Heart right ventricle (tissue), 16 donors: ENCODE results near the gene SPACA5. TPM values are rescaled to one million over a fixed set of nuclear protein-coding genes. Genes with fewer than 3 reads are reported as not detected.
A peak's percentile ranks its signal among the peaks of the same experiment; 100 is the strongest.
"Not testable (repeated sequence)": the region's sequence is repeated elsewhere in the genome, so short reads cannot be mapped to it uniquely, and the experiment has no call there.

Experiments
- ATAC-seq, 8 donors: fragments of 200-7000 bp; cut with Tn5 transposase; one replicate each; pipeline ENCODE4 v1.9.1; 2020; ENCODE audit warnings: mild to moderate bottlenecking in 8 of 8, moderate library complexity in 8 of 8, moderate number of reproducible peaks in 1 of 8
- DNase-seq, 2 donors: peaks; one replicate each; pipeline ENCODE4 v3.0.0-alpha.2; 2020
- H3K27ac ChIP-seq, 10 donors: fragments of 200-600 bp; sonication (generic) in 2 of 10; one replicate each; pipeline versions ENCODE4 v1.5.0 to v1.8.0; 2020 to 2022; ENCODE audit warnings: mild to moderate bottlenecking in 3 of 10
- H3K27me3 ChIP-seq, 7 donors: fragments of 200-600 bp; one replicate each; pipeline ENCODE4 v1.8.0; 2021 to 2022; ENCODE audit warnings: mild to moderate bottlenecking in 2 of 7
- H3K36me3 ChIP-seq, 9 donors: fragments of 200-600 bp; sonication (generic) in 1 of 9; one replicate each; pipeline versions ENCODE4 v1.5.0 to v1.8.0; 2020 to 2022; ENCODE audit warnings: mild to moderate bottlenecking in 2 of 9
- H3K4me1 ChIP-seq, 9 donors: fragments of 200-600 bp; sonication (generic) in 1 of 9; one replicate each; pipeline versions ENCODE4 v1.5.0 to v1.8.0; 2020 to 2022; ENCODE audit warnings: mild to moderate bottlenecking in 4 of 9
- H3K4me3 ChIP-seq, 10 donors: fragments of 200-600 bp; sonication (generic) in 2 of 10; one replicate each; pipeline versions ENCODE4 v1.5.0 to v1.8.0; 2020 to 2022; ENCODE audit warnings: mild to moderate bottlenecking in 7 of 10, moderate library complexity in 2 of 10
- H3K9me3 ChIP-seq, 11 donors: fragments of 200-600 bp in 10 of 11; sonication (generic) in 2 of 11; one replicate each; pipeline versions ENCODE4 v1.5.0 to v1.8.0; 2013 to 2022; ENCODE audit warnings: mild to moderate bottlenecking in 2 of 11, control low read depth in 1 of 11, moderate library complexity in 1 of 11
- WGBS, 2 donors: extraction: QIAGEN DNeasy Blood & Tissue Kit; methylation state at CpG; one replicate each; pipeline ENCODE4 v1.1.7; 2013; ENCODE audit warnings: inconsistent platforms in 1 of 2; 5-methylcytosine and 5-hydroxymethylcytosine counted together
- intact Hi-C, 10 donors: fragments of 100-400 bp; cut with DNase I; formaldehyde crosslinking; loops; one replicate each; pipeline versions ENCODE4 v1.11.1 to v1.14.2; 2022
- long read RNA-seq, 3 donors: library from polyadenylated mRNA; unstranded; transcript quantifications; one replicate each; pipeline ENCODE4 v2.0.0, GENCODE V29; 2020 to 2021
- polyA plus RNA-seq, 2 donors: library from polyadenylated mRNA; stranded (reverse); fragments of 200-250 nt; gene quantifications; one replicate each; pipeline ENCODE4 v1.2.3, GENCODE V29; 2013
- total RNA-seq, 10 donors: library from RNA; stranded (reverse); fragmentation: NEBNext Ultra II Directional in 3 of 10; extraction: Animal tissue kit (Norgen Biotek cat#: 25700) in 3 of 10; gene quantifications; one replicate each; pipeline versions ENCODE4 v1.2.1 to v1.2.4, GENCODE V29; 2021 to 2023
- TF ChIP-seq, protein P1 (sequence below), 9 donors: fragments of 200-600 bp; sonication (generic) in 2 of 9; IDR thresholded peaks; one replicate each; pipeline versions ENCODE4 v1.5.0 to v1.8.0; 2021 to 2022; ENCODE audit warnings: antibody characterized with exemption in 9 of 9, mild to moderate bottlenecking in 5 of 9, moderate library complexity in 1 of 9
- donor health status: Arrhythmogenic right ventricular cardiomyopathy.
- donor health status: ischemic (EF 13 %, LVEDD 7.1; RV severe dilation, severe dysfunction).
- donor health status: healthy with polysubstance abuse.
- donor health status: DM: no; HTN: yes; CAD: no.
- donor health status: DM: no; HTN: no; CAD: no.
- donor health status: ischemic (EF 25% LVEDD 6.9; RV normal size, moderate dysfunction).
- donor health status: ischemic (EF 25% LVEDD 5.7; RV mildly dilated, moderate dysfunction).
- donor health status: healthy.
- donor health status: DM: yes; HTN: yes; CAD: no.
- donor health status: Ischemic cardiomyopathy.
- donor health status: ischemic (EF 35%, LVEDD 5.7; RV mildly dilated, moderate dysfunction).
- donor health status: nonischemic (EF 11% LVEDD 7.7; RV severe dilation, severe dysfunction).
- donor health status: DM: yes; HTN: yes; CAD: no.
- donor health status: PGD.
- donor health status: ischemic (EF 29% LVEDD 5.4; RV normal size, mild dysfunction).
- donor health status: nonischemic (EF 23%, LVEDD 6.1; RV moderate dilation, normal function).

Gene SPACA5
- total RNA-seq: not detected
- polyA plus RNA-seq: not detected
- long read RNA-seq, donor 1: 0 reads
- long read RNA-seq, donor 2: 0 reads
- long read RNA-seq, donor 3: 0 reads

DNA sequence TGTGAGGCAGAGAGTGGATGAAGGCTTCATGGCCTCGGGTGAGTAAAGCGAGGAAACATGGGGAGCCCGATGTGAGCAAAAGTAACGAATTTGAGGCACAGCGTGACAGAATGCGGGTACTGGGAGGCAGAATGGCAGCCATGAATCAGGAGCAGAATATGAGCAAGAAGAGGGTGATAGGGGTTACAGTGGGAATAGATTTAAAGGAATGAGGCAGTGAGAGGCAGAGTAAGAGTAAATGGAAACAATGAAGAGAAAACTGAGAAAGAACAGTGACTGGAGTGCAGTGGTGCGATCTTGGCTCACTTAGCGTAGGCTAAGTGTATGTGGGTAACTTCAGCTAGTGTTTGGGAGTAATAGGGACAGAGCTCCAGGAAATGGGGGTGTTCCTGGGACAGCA is at the start of gene SPACA5:
Gene SPACA5 (plus strand): TSS at position 301 of the 400 bp plus-strand sequence. CDS start 815 bp downstream, outside the sequence.
- intact Hi-C loops, H3K4me3 ChIP-seq, H3K9me3 ChIP-seq, H3K27ac ChIP-seq, H3K36me3 ChIP-seq, DNase-seq, ATAC-seq, H3K27me3 ChIP-seq: not testable (repeated sequence)
- no CpG with 5 or more reads among the region's 8 CpGs for WGBS, 2 donors
- H3K4me1 ChIP-seq: peaks cover 0 to 11% (median 5%) of the 10 kb centered on the region in 9 donors

DNA sequence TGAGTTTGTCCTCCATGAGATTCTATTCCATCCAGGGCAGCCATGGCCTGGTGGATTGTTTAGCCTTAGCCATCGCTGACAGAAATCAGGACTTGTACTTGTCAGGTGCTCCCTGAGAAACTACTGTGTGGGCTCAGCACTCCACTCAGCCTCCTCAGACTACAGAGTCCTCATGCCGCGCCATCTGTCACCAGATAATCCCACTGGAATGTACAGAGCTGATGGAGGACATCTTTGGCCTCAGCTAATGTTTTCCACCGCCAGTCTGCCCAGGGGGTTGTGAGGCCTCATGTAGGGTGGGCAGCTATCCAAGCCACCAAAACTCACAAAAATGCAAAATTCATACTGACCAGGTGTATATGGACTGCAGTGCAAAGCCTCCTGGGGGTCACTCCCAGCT is 48.6 kb upstream of the SPACA5 start:
- H3K27ac ChIP-seq, H3K4me3 ChIP-seq, H3K4me1 ChIP-seq, DNase-seq, ATAC-seq, H3K27me3 ChIP-seq, H3K36me3 ChIP-seq, intact Hi-C loops, H3K9me3 ChIP-seq: not testable (repeated sequence)
- 86 to 95% methylated on average over 3 of the region's 4 CpGs for WGBS, 2 donors

DNA sequence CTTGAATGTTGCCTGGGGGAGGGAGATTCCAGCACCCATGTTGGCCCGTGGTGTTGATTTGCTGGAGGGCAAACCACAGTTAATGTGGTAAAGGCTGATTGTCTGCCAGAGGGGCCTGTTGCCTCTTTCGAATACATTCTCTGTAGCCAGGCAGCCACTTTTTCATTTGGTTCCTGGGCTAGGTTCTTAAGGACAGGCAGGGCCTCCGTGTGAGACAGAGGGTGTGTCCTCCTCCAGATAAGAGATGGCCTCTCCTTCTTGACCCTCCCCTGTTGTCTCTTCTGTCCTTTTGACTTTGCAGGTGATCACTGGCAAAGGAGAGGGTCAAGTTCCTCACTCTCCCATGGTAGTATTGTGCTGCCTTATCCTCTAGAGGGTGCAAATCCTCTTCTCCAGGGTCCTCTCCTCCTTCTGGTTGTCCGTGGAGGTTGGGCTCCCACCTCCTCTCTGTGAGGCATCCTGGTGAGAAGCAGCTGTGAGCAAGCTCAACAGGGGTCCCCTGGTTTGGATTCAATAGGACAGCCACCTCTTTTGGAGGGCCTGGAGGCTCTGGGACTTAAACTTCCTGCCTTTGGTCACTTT is 47.9 kb upstream of the SPACA5 start:
- intact Hi-C loops: no loop called here
- DNase-seq: no peak
- no peaks in the 10 kb centered on the region for H3K9me3 ChIP-seq
- H3K27ac ChIP-seq: no peak overlapping the region
- no peaks in the 10 kb centered on the region for H3K4me1 ChIP-seq
- TF ChIP-seq, protein P1, sequence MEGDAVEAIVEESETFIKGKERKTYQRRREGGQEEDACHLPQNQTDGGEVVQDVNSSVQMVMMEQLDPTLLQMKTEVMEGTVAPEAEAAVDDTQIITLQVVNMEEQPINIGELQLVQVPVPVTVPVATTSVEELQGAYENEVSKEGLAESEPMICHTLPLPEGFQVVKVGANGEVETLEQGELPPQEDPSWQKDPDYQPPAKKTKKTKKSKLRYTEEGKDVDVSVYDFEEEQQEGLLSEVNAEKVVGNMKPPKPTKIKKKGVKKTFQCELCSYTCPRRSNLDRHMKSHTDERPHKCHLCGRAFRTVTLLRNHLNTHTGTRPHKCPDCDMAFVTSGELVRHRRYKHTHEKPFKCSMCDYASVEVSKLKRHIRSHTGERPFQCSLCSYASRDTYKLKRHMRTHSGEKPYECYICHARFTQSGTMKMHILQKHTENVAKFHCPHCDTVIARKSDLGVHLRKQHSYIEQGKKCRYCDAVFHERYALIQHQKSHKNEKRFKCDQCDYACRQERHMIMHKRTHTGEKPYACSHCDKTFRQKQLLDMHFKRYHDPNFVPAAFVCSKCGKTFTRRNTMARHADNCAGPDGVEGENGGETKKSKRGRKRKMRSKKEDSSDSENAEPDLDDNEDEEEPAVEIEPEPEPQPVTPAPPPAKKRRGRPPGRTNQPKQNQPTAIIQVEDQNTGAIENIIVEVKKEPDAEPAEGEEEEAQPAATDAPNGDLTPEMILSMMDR (IDR thresholded peaks at IDR 0.05): peak in 1 of 9 donors; percentile 25
- H3K27me3 ChIP-seq: no peaks in the 10 kb centered on the region
- WGBS, 2 donors: 36 to 42% methylated on average over 4 of the region's 4 CpGs
- no peaks in the 10 kb centered on the region for H3K36me3 ChIP-seq
- ATAC-seq: no peak
- no peak overlapping the region for H3K4me3 ChIP-seq

DNA sequence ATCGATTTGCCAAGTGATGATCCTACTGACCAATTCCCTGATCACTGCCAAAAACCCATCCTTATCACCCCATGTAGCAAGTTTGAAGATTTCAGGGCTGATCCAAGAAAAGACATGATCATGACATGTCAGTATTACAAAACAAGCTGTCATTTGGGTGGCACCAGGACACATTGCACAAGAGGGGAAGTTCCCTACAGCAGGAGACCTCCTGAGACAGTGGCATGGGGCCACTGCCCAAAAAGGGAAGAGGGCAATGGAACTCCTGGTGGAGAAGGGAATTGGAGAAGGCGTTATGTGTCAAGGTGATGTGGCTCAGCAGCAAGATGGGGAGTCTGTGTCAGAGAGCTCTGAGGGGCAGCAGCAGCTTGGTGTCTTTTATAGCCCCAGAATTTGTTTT is 46.4 kb upstream of the SPACA5 start:
- peaks cover 0 to 15% (median 0%) of the 10 kb centered on the region in 11 donors for H3K9me3 ChIP-seq
- H3K27me3 ChIP-seq: no peaks in the 10 kb centered on the region
- TF ChIP-seq, protein P1 (IDR thresholded peaks at IDR 0.05): no peak
- no peak for ATAC-seq
- no peaks in the 10 kb centered on the region for H3K36me3 ChIP-seq
- 79 to 81% methylated on average over 2 of the region's 2 CpGs for WGBS, 2 donors
- DNase-seq: no peak
- H3K4me3 ChIP-seq: no peak overlapping the region
- no peaks in the 10 kb centered on the region for H3K4me1 ChIP-seq
- intact Hi-C loops: loop anchor here in 1 of 10 donors (10.0 kb wide), 1 partner anchor 64 kb away; no protein-coding TSS in a partner anchor
- no peak overlapping the region for H3K27ac ChIP-seq

DNA sequence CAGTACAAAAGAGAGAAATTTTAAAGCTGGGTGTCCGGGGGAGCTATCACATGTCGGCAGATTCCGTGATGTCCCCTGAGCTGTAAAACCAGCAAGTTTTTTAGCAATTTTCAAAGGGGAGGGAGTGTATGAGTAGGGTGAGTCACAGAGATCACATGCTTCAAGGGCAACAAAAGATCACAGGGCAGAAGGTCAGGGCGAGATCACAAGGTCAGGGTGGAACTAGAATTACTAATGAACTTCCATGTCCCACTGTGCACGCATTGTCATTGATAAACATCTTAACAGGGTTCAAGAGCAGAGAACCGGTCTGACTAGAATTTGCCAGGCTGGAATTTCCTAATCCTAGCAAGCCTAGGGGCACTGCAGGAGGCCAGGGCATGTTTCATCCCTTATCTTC is 45.0 kb upstream of the SPACA5 start:
- not testable (repeated sequence) for H3K36me3 ChIP-seq, ATAC-seq, DNase-seq, H3K27me3 ChIP-seq, H3K4me3 ChIP-seq, H3K27ac ChIP-seq, H3K4me1 ChIP-seq
- intact Hi-C loops: loop anchor here in 1 of 10 donors (10.0 kb wide), 1 partner anchor 63 kb away; no protein-coding TSS in a partner anchor
- peaks cover 0 to 28% (median 0%) of the 10 kb centered on the region in 11 donors for H3K9me3 ChIP-seq
- 83 to 84% methylated on average over 5 to 6 of the region's 6 CpGs for WGBS, 2 donors

DNA sequence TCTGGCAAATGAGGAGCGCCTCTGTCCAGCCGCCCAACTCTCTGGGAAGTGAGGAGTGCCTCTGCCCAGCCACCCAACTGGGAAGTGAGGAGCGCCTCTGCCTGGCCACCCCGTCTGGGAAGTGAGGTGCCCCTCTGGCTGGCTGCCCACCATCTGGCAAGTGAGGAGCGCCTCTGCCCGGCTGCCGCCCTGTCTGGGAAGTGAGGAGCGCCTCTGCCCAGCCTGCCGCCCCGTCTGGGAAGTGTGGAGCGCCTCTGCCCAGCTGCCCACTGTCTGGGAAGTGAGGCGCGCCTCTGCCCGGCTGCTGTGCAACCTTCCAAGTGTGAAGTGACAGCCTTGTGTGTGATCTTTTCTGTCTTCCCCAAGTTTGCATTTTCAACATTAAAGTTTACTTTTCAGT is 41.3 kb upstream of the SPACA5 start:
- intact Hi-C loops: loop anchor here in 1 of 10 donors (10.0 kb wide), 1 partner anchor 59 kb away; no protein-coding TSS in a partner anchor
- H3K27me3 ChIP-seq, H3K27ac ChIP-seq, H3K4me3 ChIP-seq, DNase-seq, H3K36me3 ChIP-seq, H3K4me1 ChIP-seq, ATAC-seq: not testable (repeated sequence)
- peaks cover 0 to 63% (median 0%) of the 10 kb centered on the region in 11 donors for H3K9me3 ChIP-seq
- 96 to 97% methylated on average over 12 to 14 of the region's 14 CpGs for WGBS, 2 donors
